GM19468 (cell line): ENCODE measurements around the gene SV2B.
A peak's percentile ranks its signal among the peaks of the same experiment; 100 is the strongest.
"Not testable (repeated sequence)": the region's sequence is repeated elsewhere in the genome, so short reads cannot be mapped to it uniquely, and the experiment has no call there.

Source experiments
- ATAC-seq: cut with Tn5 transposase; IDR thresholded peaks from one replicate; pipeline ENCODE4 v1.9.1; 2021; ENCODE audit warnings: mild to moderate bottlenecking, moderate library complexity, moderate number of reproducible peaks; ENCODE audit not compliant: unreplicated experiment; ENCODE audit errors: extremely low read depth

The SV2B gene

GRCh38 chr15:91099995-91100813 lies at the start of gene SV2B:
Gene SV2B, plus strand, starts transcription at chr15:91100257. Its CDS starts 126,007 bp downstream, at chr15:91226264.
- ATAC-seq, result peak; percentile 43

- ATAC-seq, result no peak
These were observed 48.8 kb upstream of the SV2B start for GRCh38 chr15:91051248-91051647.

- ATAC-seq, result no peak
These were observed 45.2 kb upstream of the SV2B start for GRCh38 chr15:91054816-91055215.

DNA sequence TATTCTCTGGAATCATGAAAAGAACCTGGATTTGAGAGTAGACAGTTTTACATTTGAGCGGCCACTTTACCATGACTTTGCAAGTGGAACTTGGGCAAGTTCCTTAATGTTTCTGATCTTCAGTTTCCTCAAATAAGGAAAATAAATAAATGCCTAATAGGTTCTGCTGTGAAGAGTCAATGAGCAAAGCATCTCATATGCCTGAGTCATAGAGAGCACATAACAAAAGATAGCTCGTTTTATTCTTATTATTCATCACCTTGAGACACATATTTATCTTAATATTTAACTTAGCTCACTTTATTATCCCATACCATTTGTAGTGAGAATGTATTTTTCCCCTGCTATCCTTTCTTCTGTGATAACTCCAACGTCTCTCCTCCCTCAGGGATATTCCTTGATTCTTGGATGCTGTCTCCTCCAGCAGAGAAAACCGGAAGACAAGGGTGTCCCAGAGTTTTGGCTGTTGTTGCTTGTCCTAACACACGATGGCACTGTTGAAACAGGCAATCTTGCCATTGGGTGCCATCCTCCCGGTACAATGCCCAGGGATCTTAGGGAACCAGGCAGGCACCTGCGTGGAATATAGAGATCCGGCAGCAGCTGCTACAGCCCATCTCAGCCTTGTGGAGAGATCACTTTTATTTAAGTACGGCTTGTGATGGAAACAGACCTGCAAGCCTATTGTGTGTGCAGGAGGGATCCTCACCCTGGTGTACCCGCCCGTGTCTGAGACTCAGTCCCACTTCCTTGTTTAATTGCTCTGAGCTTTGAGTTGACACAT lies 44.3 kb upstream of the SV2B start:
- no peak for ATAC-seq

- ATAC-seq, result no peak
These were observed 38.8 kb upstream of the SV2B start for GRCh38 chr15:91061230-91061629.

- ATAC-seq, result no peak
These were observed 38.1 kb upstream of the SV2B start for GRCh38 chr15:91061997-91062396.

GRCh38 chr15:91065505-91065904 lies 34.6 kb upstream of the SV2B start:
- no peak for ATAC-seq

DNA sequence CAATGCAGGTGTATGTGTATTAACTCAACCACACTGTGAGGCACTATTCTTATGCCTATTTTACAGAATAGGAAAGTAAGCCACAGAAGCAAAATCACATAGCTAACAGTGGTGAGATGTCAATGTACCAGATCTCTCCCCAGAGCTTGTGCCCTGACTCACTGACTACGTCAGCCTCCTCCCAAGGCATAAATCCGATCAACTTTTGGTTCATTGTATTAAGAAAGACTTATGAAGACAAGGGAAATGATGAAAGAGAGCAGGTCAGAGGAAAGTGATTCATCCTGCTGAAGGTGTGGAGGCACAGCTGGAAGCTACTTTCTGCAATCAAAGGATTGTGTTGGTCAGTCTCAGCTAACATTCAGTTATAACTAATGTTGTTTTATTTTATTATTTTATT lies 33.0 kb upstream of the SV2B start:
- ATAC-seq, result no peak

DNA sequence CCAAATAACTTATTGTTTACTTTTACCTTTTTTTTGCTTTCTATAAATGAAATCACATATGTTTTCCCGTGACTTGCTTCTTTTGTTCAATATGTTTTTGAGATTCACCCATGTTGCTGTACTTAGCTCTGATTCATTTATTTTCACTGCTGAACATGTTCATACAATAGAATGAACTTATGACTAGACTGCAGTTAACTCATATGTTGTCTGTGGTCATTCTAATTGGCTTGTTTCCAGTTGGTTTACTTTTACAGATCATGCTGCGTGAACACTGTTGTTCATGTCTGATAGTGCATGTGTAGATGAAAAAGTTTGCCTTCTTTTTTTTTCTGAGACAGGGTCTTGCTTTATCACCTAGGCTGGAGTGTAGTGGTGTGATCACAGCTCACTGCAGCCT lies 31.6 kb upstream of the SV2B start:
- no peak for ATAC-seq

GRCh38 chr15:91068966-91069365 lies 31.1 kb upstream of the SV2B start:
- no peak for ATAC-seq

GRCh38 chr15:91070872-91071271 lies 29.2 kb upstream of the SV2B start:
- no peak for ATAC-seq

- ATAC-seq, result no peak
These were observed 27.9 kb upstream of the SV2B start for GRCh38 chr15:91072161-91072560.

DNA sequence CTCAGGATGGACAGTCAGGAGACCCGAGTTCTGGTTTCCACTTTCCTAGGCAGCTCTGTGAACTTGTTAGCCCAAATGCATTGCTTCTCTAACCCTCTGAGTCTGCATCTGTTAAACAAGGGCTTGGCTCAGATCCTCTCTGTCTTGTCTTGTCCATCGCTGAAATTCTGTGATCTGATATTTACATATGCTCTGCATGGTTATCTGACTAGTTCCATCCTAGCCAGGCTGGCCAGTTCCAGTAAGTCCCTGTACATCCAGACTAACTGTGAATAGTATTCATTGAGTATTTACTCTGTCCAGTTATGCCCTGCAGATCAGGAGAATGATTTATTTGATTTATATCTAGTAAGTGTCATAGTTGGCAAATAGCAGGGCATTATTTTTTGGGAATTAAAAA lies 27.0 kb upstream of the SV2B start:
- ATAC-seq, result no peak

DNA sequence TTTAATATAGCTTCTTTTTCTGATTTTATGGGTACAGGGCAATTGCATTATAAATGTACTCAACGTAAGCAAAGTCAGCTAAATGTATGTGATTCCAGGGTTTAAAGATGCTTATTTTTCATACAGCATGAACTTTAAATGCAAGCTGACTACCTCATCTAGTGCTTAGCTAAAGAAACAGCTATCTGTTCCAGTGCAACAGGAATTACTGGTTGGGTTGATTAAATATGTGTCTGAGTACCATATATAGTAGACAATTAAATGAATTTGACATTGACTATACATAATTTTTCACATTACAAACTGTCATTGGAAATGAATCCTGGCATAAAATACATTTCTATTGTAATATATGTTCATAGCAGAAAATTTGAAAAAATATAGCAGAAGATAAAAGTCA lies 26.3 kb upstream of the SV2B start:
- no peak for ATAC-seq

- ATAC-seq, result no peak
These were observed 24.3 kb upstream of the SV2B start for GRCh38 chr15:91075739-91076138.

DNA sequence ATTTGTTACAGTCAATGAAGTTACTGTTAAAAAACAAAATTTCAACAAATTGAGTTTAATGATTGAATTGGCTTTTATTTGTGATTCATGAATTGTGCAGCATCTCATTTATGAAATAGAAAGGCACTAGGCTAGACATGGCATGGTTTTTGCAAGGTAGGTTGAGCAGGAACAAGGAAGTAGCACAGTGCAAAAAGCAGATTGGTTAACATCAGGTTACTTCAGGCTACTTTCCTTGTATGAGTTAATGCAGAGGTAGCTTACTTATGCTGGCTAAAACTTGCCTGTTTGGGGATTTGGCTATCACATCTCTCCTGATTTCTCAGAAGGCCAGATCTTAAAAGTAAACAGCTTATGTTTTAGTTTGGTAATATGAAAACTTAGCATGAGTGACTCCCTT lies 23.0 kb upstream of the SV2B start:
- no peak for ATAC-seq

GRCh38 chr15:91093866-91094265 lies 6.2 kb upstream of the SV2B start:
- not testable (repeated sequence) for ATAC-seq

GRCh38 chr15:91098451-91098850 lies 1.6 kb upstream of the SV2B start:
- no peak for ATAC-seq

DNA sequence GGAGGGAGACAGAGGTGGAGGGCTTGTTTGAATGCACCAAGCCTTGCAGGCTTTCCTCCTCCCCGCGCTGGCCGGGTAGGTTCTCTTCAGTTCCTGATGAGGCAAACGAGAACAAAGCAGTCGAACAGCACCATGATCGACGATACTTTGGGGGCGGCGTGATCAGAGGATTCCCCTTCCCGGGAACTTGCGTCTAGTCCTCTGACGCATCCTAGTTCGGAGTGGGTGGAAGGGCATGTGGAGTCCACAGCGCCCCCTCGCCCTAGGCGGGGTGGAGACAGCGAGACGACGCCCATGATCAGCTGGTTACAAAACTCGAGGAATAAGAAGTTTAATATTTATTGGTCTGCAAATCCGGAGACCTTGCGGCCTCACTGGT lies 452 bp upstream of the SV2B start:
- ATAC-seq, result no peak

DNA sequence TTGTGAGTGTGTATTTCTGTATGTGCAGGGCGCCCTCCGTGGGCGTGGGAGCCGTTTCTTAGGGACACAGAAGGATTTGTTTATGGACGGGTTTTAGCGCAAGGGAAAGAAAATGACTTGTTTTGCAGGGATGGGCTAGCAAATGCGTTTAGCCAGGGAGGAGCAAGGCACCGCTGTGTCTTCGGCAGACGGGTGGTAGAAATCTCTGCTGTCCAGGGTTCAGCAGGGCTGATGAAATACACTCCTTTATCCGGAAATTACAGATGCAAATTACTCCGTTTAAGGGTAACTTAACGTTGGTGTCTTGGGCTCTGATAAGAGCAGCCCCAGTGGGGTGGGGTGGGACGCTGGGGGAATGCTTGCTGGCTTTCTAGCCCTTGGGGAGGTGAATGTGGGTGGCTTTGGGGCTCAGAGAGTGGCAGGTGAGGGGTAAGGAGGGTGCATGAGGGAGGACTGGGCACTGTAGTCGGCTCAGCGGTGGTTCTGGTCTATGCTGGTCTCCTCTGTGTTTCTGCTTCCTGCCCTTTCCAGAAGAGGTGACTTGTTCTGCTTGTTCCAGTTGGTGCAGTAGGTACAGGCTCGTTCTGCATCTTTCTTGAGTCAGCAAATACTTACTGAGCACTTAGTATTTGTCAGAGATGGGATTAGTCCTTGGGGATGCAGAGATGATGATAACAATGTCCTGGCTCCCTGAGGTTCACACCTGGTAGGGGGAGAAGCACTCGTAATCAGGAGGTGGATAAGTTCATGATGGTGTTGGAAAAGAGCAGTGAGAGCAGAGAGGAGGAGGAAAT lies 954 bp downstream of the SV2B start:
- ATAC-seq, result no peak

- no peak for ATAC-seq
These were observed 1.5 kb downstream of the SV2B start for GRCh38 chr15:91101608-91101920.
